ENCODE results near the gene KIZ.

- TF ChIP-seq CTCF (IDR thresholded peaks at IDR 0.05): no peak
- no peak for TF ChIP-seq POLR2A (IDR thresholded peaks at IDR 0.05)
Observed at GRCh38 chr20:21234324-21234723, 108.4 kb downstream of the KIZ start.
